IPS-18a (cell line): ENCODE measurements around the gene C12orf43.

Experiments
- H3K27ac ChIP-seq: one replicate; pipeline ENCODE4 v1.5.1; 2013; ENCODE audit warnings: low read length
- H3K27me3 ChIP-seq: one replicate; pipeline ENCODE4 v1.6.1; 2013; ENCODE audit warnings: mild to moderate bottlenecking, low read length; ENCODE audit not compliant: control insufficient read depth, insufficient read depth
- H3K36me3 ChIP-seq: one replicate; pipeline ENCODE4 v1.6.1; 2013; ENCODE audit warnings: low read depth, low read length; ENCODE audit not compliant: control insufficient read depth
- H3K4me1 ChIP-seq: one replicate; pipeline ENCODE4 v1.6.1; 2013; ENCODE audit warnings: low read depth, low read length; ENCODE audit not compliant: control insufficient read depth
- H3K4me3 ChIP-seq: one replicate; pipeline ENCODE4 v1.5.1; 2013; ENCODE audit warnings: low read length
- H3K9ac ChIP-seq: one replicate; pipeline ENCODE4 v1.6.1; 2013; ENCODE audit warnings: mild to moderate bottlenecking, low read length, moderate library complexity
- H3K9me3 ChIP-seq: one replicate; pipeline ENCODE4 v1.6.1; 2013; ENCODE audit warnings: low read depth, low read length; ENCODE audit not compliant: control insufficient read depth

Gene C12orf43

GRCh38 chr12:121005346-121005815 is 10.9 kb downstream of the C12orf43 start:
- Histone ChIP-seq H3K9me3 (no peaks in the 10 kb centered on the region), H3K36me3 (peaks cover 56% of the 10 kb centered on the region), H3K27me3 (no peaks in the 10 kb centered on the region), H3K9ac (no peak overlapping the region), H3K4me3 (no peak overlapping the region), H3K27ac (no peak overlapping the region), H3K4me1 (no peaks in the 10 kb centered on the region)

GRCh38 chr12:121004253-121004815 is 12.0 kb downstream of the C12orf43 start:
- peaks cover 51% of the 10 kb centered on the region for H3K36me3 ChIP-seq
- H3K4me3 ChIP-seq = no peak overlapping the region
- no peaks in the 10 kb centered on the region for H3K9me3 ChIP-seq
- H3K4me1 ChIP-seq = no peaks in the 10 kb centered on the region
- no peak overlapping the region for H3K27ac ChIP-seq
- H3K9ac ChIP-seq = no peak overlapping the region
- H3K27me3 ChIP-seq = no peaks in the 10 kb centered on the region

GRCh38 chr12:121003650-121004049 is 12.6 kb downstream of the C12orf43 start:
- H3K9ac ChIP-seq = no peak overlapping the region
- peaks cover 44% of the 10 kb centered on the region for H3K36me3 ChIP-seq

GRCh38 chr12:121001841-121002483 is 14.3 kb downstream of the C12orf43 start:
- H3K4me1 ChIP-seq = no peaks in the 10 kb centered on the region
- no peak overlapping the region for H3K4me3 ChIP-seq
- no peaks in the 10 kb centered on the region for H3K9me3 ChIP-seq
- H3K27ac ChIP-seq = no peak overlapping the region
- no peaks in the 10 kb centered on the region for H3K27me3 ChIP-seq
- H3K36me3 ChIP-seq = peaks cover 28% of the 10 kb centered on the region
- H3K9ac ChIP-seq = no peak overlapping the region

More at GRCh38 chr12:121003650-121004049, 12.6 kb downstream of the C12orf43 start:
- no peak overlapping the region for H3K27ac ChIP-seq
- H3K9me3 ChIP-seq = no peaks in the 10 kb centered on the region
- H3K27me3 ChIP-seq = no peaks in the 10 kb centered on the region
- no peaks in the 10 kb centered on the region for H3K4me1 ChIP-seq
- H3K4me3 ChIP-seq = no peak overlapping the region

- H3K9me3 ChIP-seq = no peaks in the 10 kb centered on the region
- peaks cover 28% of the 10 kb centered on the region for H3K36me3 ChIP-seq
- no peak overlapping the region for H3K9ac ChIP-seq
- no peaks in the 10 kb centered on the region for H3K27me3 ChIP-seq
- H3K4me1 ChIP-seq = no peaks in the 10 kb centered on the region
- no peak overlapping the region for H3K27ac ChIP-seq
- no peak overlapping the region for H3K4me3 ChIP-seq
Observed at GRCh38 chr12:121001060-121001459, 15.2 kb downstream of the C12orf43 start.

- H3K27ac ChIP-seq = no peak overlapping the region
- H3K27me3 ChIP-seq = no peaks in the 10 kb centered on the region
- H3K36me3 ChIP-seq = peaks cover 26% of the 10 kb centered on the region
- H3K4me3 ChIP-seq = no peak overlapping the region
- H3K9ac ChIP-seq = no peak overlapping the region
- H3K4me1 ChIP-seq = no peaks in the 10 kb centered on the region
- H3K9me3 ChIP-seq = no peaks in the 10 kb centered on the region
Observed at GRCh38 chr12:121000530-121000929, 15.8 kb downstream of the C12orf43 start.

- Histone ChIP-seq H3K27me3 (no peaks in the 10 kb centered on the region), H3K9ac (no peak overlapping the region), H3K4me3 (no peak overlapping the region), H3K4me1 (no peaks in the 10 kb centered on the region), H3K36me3 (peaks cover 20% of the 10 kb centered on the region), H3K9me3 (no peaks in the 10 kb centered on the region), H3K27ac (no peak overlapping the region)
Observed at GRCh38 chr12:120999191-121000120, 16.8 kb downstream of the C12orf43 start.

- Histone ChIP-seq H3K4me1 (no peaks in the 10 kb centered on the region), H3K9me3 (no peaks in the 10 kb centered on the region), H3K9ac (no peak overlapping the region), H3K4me3 (no peak overlapping the region), H3K36me3 (peaks cover 9% of the 10 kb centered on the region), H3K27ac (no peak overlapping the region), H3K27me3 (no peaks in the 10 kb centered on the region)
Observed at GRCh38 chr12:120998435-120998834, 17.9 kb downstream of the C12orf43 start.

GRCh38 chr12:120997448-120997847 is 18.8 kb downstream of the C12orf43 start:
- H3K27me3 ChIP-seq = no peaks in the 10 kb centered on the region
- no peak overlapping the region for H3K9ac ChIP-seq
- H3K4me1 ChIP-seq = no peaks in the 10 kb centered on the region
- no peaks in the 10 kb centered on the region for H3K9me3 ChIP-seq
- H3K27ac ChIP-seq = no peak overlapping the region
- H3K4me3 ChIP-seq = no peak overlapping the region
- H3K36me3 ChIP-seq = peaks cover 3% of the 10 kb centered on the region

GRCh38 chr12:120996133-120996746 is 20.0 kb downstream of the C12orf43 start:
- no peaks in the 10 kb centered on the region for H3K4me1 ChIP-seq
- H3K27ac ChIP-seq = no peak overlapping the region
- H3K36me3 ChIP-seq = no peaks in the 10 kb centered on the region
- no peaks in the 10 kb centered on the region for H3K9me3 ChIP-seq
- H3K4me3 ChIP-seq = no peak overlapping the region
- H3K9ac ChIP-seq = no peak overlapping the region
- H3K27me3 ChIP-seq = no peaks in the 10 kb centered on the region

GRCh38 chr12:120994589-120995337 is 21.5 kb downstream of the C12orf43 start:
- H3K27ac ChIP-seq = no peak overlapping the region
- no peaks in the 10 kb centered on the region for H3K36me3 ChIP-seq
- no peak overlapping the region for H3K4me3 ChIP-seq
- no peak overlapping the region for H3K9ac ChIP-seq
- H3K9me3 ChIP-seq = no peaks in the 10 kb centered on the region
- no peaks in the 10 kb centered on the region for H3K27me3 ChIP-seq
- no peaks in the 10 kb centered on the region for H3K4me1 ChIP-seq
